BE2C (cell line): Measurements from ENCODE around the gene IFFO2.
"Not testable (repeated sequence)": the region's sequence is repeated elsewhere in the genome, so short reads cannot be mapped to it uniquely, and the experiment has no call there.

ENCODE experiments used
- DNase-seq: peaks from one replicate; pipeline ENCODE4 v3.0.0-alpha.2; 2020
- H3K27me3 ChIP-seq: fragments of 250-450 bp; sonication (Bioruptor Pico); 2 replicates; pipeline ENCODE4 v1.5.1; 2020; ENCODE audit warnings: mild to moderate bottlenecking
- H3K36me3 ChIP-seq: fragments of 250-450 bp; sonication (Bioruptor Pico); 2 replicates; pipeline ENCODE4 v1.5.1; 2020; ENCODE audit warnings: mild to moderate bottlenecking
- H3K4me1 ChIP-seq: fragments of 250-450 bp; sonication (Bioruptor Pico); 2 replicates; pipeline ENCODE4 v1.5.1; 2020
- H3K4me3 ChIP-seq: 2 replicates; pipeline ENCODE4 v1.5.1; 2011; ENCODE audit warnings: low read depth, low read length
- H3K9me3 ChIP-seq: fragments of 250-450 bp; sonication (Bioruptor Pico); 2 replicates; pipeline ENCODE4 v1.5.1; 2020
- CTCF ChIP-seq: IDR thresholded peaks from 2 replicates; pipeline ENCODE4 v1.5.1; 2012; ENCODE audit warnings: mild to moderate bottlenecking, low read depth, low read length

IFFO2 gene

GRCh38 chr1:18874036-18874435, 82.4 kb downstream of the IFFO2 start:
- H3K4me3 ChIP-seq = no peak overlapping the region
- H3K36me3 ChIP-seq = no peaks in the 10 kb centered on the region
- H3K9me3 ChIP-seq = no peaks in the 10 kb centered on the region
- DNase-seq = no peak
- TF ChIP-seq CTCF = no peak
- H3K27me3 ChIP-seq = no peaks in the 10 kb centered on the region
- no peaks in the 10 kb centered on the region for H3K4me1 ChIP-seq

DNA sequence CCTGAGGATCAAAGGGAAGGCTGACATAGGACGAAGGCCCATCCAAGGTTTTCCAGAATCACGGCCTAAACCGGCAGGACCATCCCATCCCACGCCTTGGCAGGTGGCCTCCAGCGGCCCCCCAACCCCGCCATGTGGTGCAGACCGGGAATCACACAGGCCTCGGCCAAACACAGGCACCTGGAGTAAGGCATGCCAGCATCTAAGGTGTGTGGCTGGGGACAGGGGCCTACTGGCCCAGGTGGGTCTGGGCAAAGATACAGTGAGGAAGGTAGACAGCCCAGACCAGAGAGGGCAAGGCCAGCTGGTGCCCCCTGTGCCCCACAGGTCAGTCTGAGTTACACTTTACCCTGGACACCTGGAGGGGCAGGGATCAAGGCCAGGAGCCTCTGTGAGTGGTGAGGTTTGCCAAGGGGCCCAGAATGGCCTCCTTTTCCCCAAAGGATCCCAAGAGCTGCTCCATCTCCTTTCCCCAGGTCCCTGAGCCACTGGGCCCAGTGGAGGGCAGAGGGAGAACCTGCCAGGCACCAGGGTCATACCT, 84.3 kb downstream of the IFFO2 start:
- DNase-seq = no peak
- no peaks in the 10 kb centered on the region for H3K9me3 ChIP-seq
- H3K36me3 ChIP-seq = no peaks in the 10 kb centered on the region
- H3K4me3 ChIP-seq = no peak overlapping the region
- H3K27me3 ChIP-seq = no peaks in the 10 kb centered on the region
- H3K4me1 ChIP-seq = no peaks in the 10 kb centered on the region
- TF ChIP-seq CTCF = no peak

DNA sequence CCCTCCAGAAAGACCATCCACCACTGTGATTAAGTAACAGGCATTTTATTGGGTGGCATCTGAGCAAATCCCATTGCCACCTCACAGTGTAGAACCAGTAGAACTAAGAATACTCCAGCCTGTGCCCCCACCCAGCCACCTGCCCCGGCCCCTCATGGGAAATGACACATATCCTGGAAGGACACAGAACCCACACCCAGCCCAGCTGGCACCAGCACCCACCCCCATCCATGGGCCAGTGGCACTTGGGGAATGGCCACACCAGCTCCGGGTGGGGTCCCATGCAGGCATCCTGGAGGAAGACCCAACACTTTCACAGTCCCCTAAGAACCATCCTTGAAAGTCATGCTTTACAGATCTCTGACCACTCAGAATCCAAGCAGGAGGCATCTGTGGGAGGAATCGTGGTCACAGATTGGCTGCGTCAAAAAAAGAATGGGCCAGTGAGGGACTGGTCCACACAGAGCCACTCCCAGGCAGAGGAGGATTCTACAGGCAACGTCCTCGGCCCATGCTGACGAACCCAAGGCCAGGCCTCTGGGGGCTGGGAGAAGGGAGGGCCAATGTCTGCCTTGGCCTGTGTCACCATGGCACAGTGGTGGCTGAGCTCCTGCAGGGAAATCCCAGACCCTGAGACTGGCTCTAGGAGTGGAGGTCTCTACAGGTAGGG, 84.9 kb downstream of the IFFO2 start:
- H3K36me3 ChIP-seq = no peaks in the 10 kb centered on the region
- no peaks in the 10 kb centered on the region for H3K9me3 ChIP-seq
- no peak for TF ChIP-seq CTCF
- no peaks in the 10 kb centered on the region for H3K4me1 ChIP-seq
- H3K4me3 ChIP-seq = no peak overlapping the region
- no peaks in the 10 kb centered on the region for H3K27me3 ChIP-seq
- DNase-seq = no peak

GRCh38 chr1:18870957-18871356, 85.5 kb downstream of the IFFO2 start:
- Histone ChIP-seq H3K9me3 (no peaks in the 10 kb centered on the region), H3K4me3 (no peak overlapping the region), H3K4me1 (no peaks in the 10 kb centered on the region), H3K27me3 (no peaks in the 10 kb centered on the region), H3K36me3 (no peaks in the 10 kb centered on the region)
- TF ChIP-seq CTCF = no peak
- no peak for DNase-seq

DNA sequence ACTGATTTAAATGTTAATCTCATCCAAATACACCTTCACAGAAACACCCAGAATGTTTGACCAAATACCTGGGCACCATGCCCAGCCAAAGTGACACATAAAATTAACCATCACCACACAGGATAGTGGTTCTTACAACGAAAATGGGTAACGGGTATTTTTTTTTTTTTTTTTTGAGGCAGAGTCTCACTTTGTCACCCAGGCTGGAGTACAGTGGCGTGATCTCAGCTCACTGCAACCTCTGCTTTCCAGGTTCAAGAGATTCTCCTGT, 85.9 kb downstream of the IFFO2 start:
- not testable (repeated sequence) for DNase-seq, H3K4me1 ChIP-seq, H3K36me3 ChIP-seq, H3K9me3 ChIP-seq, H3K27me3 ChIP-seq, H3K4me3 ChIP-seq

- Histone ChIP-seq H3K4me3 (no peak overlapping the region), H3K36me3 (no peaks in the 10 kb centered on the region), H3K4me1 (no peaks in the 10 kb centered on the region), H3K27me3 (no peaks in the 10 kb centered on the region), H3K9me3 (no peaks in the 10 kb centered on the region)
- DNase-seq = no peak
- TF ChIP-seq CTCF = no peak
Observed at GRCh38 chr1:18869847-18870594, 86.5 kb downstream of the IFFO2 start.
